ENCODE results near the gene WDR62.

Gene WDR62

GRCh38 chr19:36136964-36137686, 82.4 kb downstream of the WDR62 start (continued):
- TF ChIP-seq ZNF23 (tag by site-specific recombination; IDR thresholded peaks at IDR 0.05; ENCODE audit: borderline replicate concordance) (no peak), ZNF19 (tag by site-specific recombination; IDR thresholded peaks at IDR 0.05; ENCODE audit: low read depth) (no peak), ZNF529 (tag by site-specific recombination; IDR thresholded peaks at IDR 0.05; ENCODE audit: insufficient replicate concordance) (no peak), MZF1 (tag by site-specific recombination; IDR thresholded peaks at IDR 0.05; ENCODE audit: borderline replicate concordance) (no peak), AEBP2 (tag by site-specific recombination; IDR thresholded peaks at IDR 0.05; ENCODE audit: borderline replicate concordance) (no peak), OSR2 (tag by site-specific recombination; IDR thresholded peaks at IDR 0.05) (no peak), ZNF184 (tag by site-specific recombination; IDR thresholded peaks at IDR 0.05) (no peak), ZNF394 (tag by site-specific recombination; IDR thresholded peaks at IDR 0.05; ENCODE audit: borderline replicate concordance) (no peak), ZBTB21 (tag by site-specific recombination; IDR thresholded peaks at IDR 0.05) (no peak), ZNF837 (tag by site-specific recombination; IDR thresholded peaks at IDR 0.05) (no peak), ZNF48 (tag by site-specific recombination; IDR thresholded peaks at IDR 0.05) (no peak), ZNF518A (tag by site-specific recombination; conservative IDR thresholded peaks at IDR 0.05; ENCODE audit: low read depth) (no peak), BCL11A (tag by site-specific recombination; IDR thresholded peaks at IDR 0.05; ENCODE audit: low read depth) (no peak), YY2 (tag by site-specific recombination; IDR thresholded peaks at IDR 0.05) (no peak), WT1 (tag by site-specific recombination; IDR thresholded peaks at IDR 0.05) (no peak), SALL2 (tag by site-specific recombination; IDR thresholded peaks at IDR 0.05; ENCODE audit: borderline replicate concordance) (no peak), ZNF2 (tag by site-specific recombination; IDR thresholded peaks at IDR 0.05) (no peak), ZNF280C (tag by site-specific recombination; IDR thresholded peaks at IDR 0.05) (no peak), ZNF639 (tag by site-specific recombination; IDR thresholded peaks at IDR 0.05) (0 out of 2 replicates have a peak, but pooled peaks have one; percentile 36), ZNF335 (tag by site-specific recombination; conservative IDR thresholded peaks at IDR 0.05) (no peak)

Measured in HEK293 (cell line).